OCI-LY1 (cell line): ENCODE data around the gene KCNG4.

ENCODE experiments used
- H2AFZ ChIP-seq: fragments of 200-600 bp; sonication (generic), shearing (Covaris generic); 2 replicates; pipeline ENCODE4 v1.6.0; 2014; ENCODE audit warnings: antibody characterized with exemption, mild to moderate bottlenecking, low read length
- H3F3A ChIP-seq: fragments of 200-600 bp; sonication (generic), shearing (Covaris generic); 2 replicates; pipeline ENCODE4 v1.6.0; 2014; ENCODE audit warnings: mild to moderate bottlenecking, antibody characterized with exemption, low read length, moderate library complexity; ENCODE audit not compliant: insufficient read depth
- H3K27ac ChIP-seq: fragments of 200-600 bp; sonication (generic); 2 replicates; pipeline ENCODE4 v1.5.1; 2014; ENCODE audit warnings: low read length, mixed run types, mild to moderate bottlenecking, low read depth; ENCODE audit not compliant: poor library complexity, severe bottlenecking
- H3K27me3 ChIP-seq: fragments of 200-600 bp; sonication (generic); 2 replicates; pipeline ENCODE4 v1.6.0; 2014; ENCODE audit warnings: antibody characterized with exemption, mild to moderate bottlenecking, low read length, moderate library complexity; ENCODE audit not compliant: insufficient read depth
- H3K36me3 ChIP-seq: fragments of 200-600 bp; sonication (generic); 2 replicates; pipeline ENCODE4 v1.6.1; 2014; ENCODE audit warnings: mild to moderate bottlenecking, antibody characterized with exemption, low read length, moderate library complexity, mixed read lengths; ENCODE audit not compliant: insufficient read depth
- H3K4me1 ChIP-seq: fragments of 200-600 bp; sonication (generic); 2 replicates; pipeline ENCODE4 v1.5.1; 2014; ENCODE audit warnings: mild to moderate bottlenecking, low read length, moderate library complexity; ENCODE audit not compliant: insufficient read depth, severe bottlenecking
- H3K4me2 ChIP-seq: fragments of 200-600 bp; sonication (generic), shearing (Covaris generic); 2 replicates; pipeline ENCODE4 v1.6.1; 2014; ENCODE audit warnings: low read length
- H3K4me3 ChIP-seq: fragments of 200-600 bp; sonication (generic); 2 replicates; pipeline ENCODE4 v1.5.1; 2014; ENCODE audit warnings: low read length, low read depth, mild to moderate bottlenecking, mixed read lengths; ENCODE audit not compliant: poor library complexity, severe bottlenecking
- H3K79me2 ChIP-seq: fragments of 200-600 bp; shearing (Covaris generic); 2 replicates; pipeline ENCODE4 v1.6.1; 2016; ENCODE audit warnings: mixed run types, low read length, mixed read lengths; ENCODE audit not compliant: insufficient read depth
- H3K9ac ChIP-seq: fragments of 200-600 bp; sonication (generic), shearing (Covaris generic); 2 replicates; pipeline ENCODE4 v1.6.1; 2014; ENCODE audit warnings: mild to moderate bottlenecking, low read length, mixed read lengths
- H3K9me2 ChIP-seq: fragments of 200-600 bp; sonication (generic), shearing (Covaris generic); 2 replicates; pipeline ENCODE4 v1.6.1; 2014; ENCODE audit warnings: low read depth, mild to moderate bottlenecking, low read length, mixed read lengths
- H3K9me3 ChIP-seq: fragments of 200-600 bp; shearing (Covaris generic); 2 replicates; pipeline ENCODE4 v1.6.1; 2014; ENCODE audit warnings: low read length, mixed read lengths
- H4K20me1 ChIP-seq: fragments of 200-600 bp; sonication (generic), shearing (Covaris generic); 2 replicates; pipeline ENCODE4 v1.6.0; 2016; ENCODE audit warnings: mild to moderate bottlenecking, low read length; ENCODE audit not compliant: insufficient read depth
- CTCF ChIP-seq: fragments of 200-600 bp; sonication (generic), shearing (Covaris generic); IDR thresholded peaks from 2 replicates; pipeline ENCODE4 v1.5.1; 2017; ENCODE audit warnings: mild to moderate bottlenecking, antibody characterized with exemption, low read length, moderate library complexity, mixed read lengths
- EZH2 ChIP-seq: fragments of 200-600 bp; sonication (generic), shearing (Covaris generic); IDR thresholded peaks from 2 replicates; pipeline ENCODE4 v1.8.0; 2017; ENCODE audit warnings: borderline replicate concordance, mixed run types, mild to moderate bottlenecking, antibody characterized with exemption, low read length, moderate library complexity, mixed read lengths

KCNG4 gene

GRCh38 chr16:84271037-84271436 lies 31.2 kb upstream of the KCNG4 start:
- Histone ChIP-seq H3K27me3 (no peaks in the 10 kb centered on the region), H3F3A (no peaks in the 10 kb centered on the region), H3K4me3 (no peak overlapping the region), H3K9ac (no peak overlapping the region), H3K4me1 (no peaks in the 10 kb centered on the region), H4K20me1 (no peaks in the 10 kb centered on the region), H3K4me2 (no peak overlapping the region), H3K36me3 (no peaks in the 10 kb centered on the region), H2AFZ (no peak overlapping the region), H3K27ac (no peak overlapping the region), H3K9me3 (no peaks in the 10 kb centered on the region), H3K79me2 (no peaks in the 10 kb centered on the region), H3K9me2 (no peaks in the 10 kb centered on the region)
- TF ChIP-seq CTCF (no peak), EZH2 (no peak)

GRCh38 chr16:84270531-84270930 lies 30.7 kb upstream of the KCNG4 start:
- Histone ChIP-seq H3F3A (no peaks in the 10 kb centered on the region), H3K79me2 (no peaks in the 10 kb centered on the region), H3K4me2 (no peak overlapping the region), H4K20me1 (no peaks in the 10 kb centered on the region), H3K9ac (no peak overlapping the region), H3K27ac (no peak overlapping the region), H3K4me3 (no peak overlapping the region), H3K27me3 (no peaks in the 10 kb centered on the region), H2AFZ (no peak overlapping the region), H3K36me3 (no peaks in the 10 kb centered on the region), H3K9me2 (no peaks in the 10 kb centered on the region), H3K4me1 (no peaks in the 10 kb centered on the region), H3K9me3 (no peaks in the 10 kb centered on the region)
- TF ChIP-seq CTCF: no peak
- TF ChIP-seq EZH2: no peak

- Histone ChIP-seq H3K9ac (no peak overlapping the region), H3K9me2 (no peaks in the 10 kb centered on the region), H2AFZ (no peak overlapping the region), H3K4me2 (no peak overlapping the region), H3K36me3 (no peaks in the 10 kb centered on the region), H3K4me1 (no peaks in the 10 kb centered on the region), H3K79me2 (no peaks in the 10 kb centered on the region), H3K27ac (no peak overlapping the region), H3F3A (no peaks in the 10 kb centered on the region), H4K20me1 (no peaks in the 10 kb centered on the region), H3K4me3 (no peak overlapping the region), H3K27me3 (no peaks in the 10 kb centered on the region), H3K9me3 (no peaks in the 10 kb centered on the region)
- TF ChIP-seq EZH2: no peak
- no peak for TF ChIP-seq CTCF
Measured at GRCh38 chr16:84270071-84270470, 30.3 kb upstream of the KCNG4 start.
